ENCODE results near the gene CCDC12.

CCDC12 gene

GRCh38 chr3:46907271-46907670, 69.3 kb downstream of the CCDC12 start:
- no peak for DNase-seq (ENCODE audit: low read depth in 2 of 2)

GRCh38 chr3:46906471-46907058, 70.0 kb downstream of the CCDC12 start:
- DNase-seq (ENCODE audit: low read depth in 2 of 2) = no peak

GRCh38 chr3:46905661-46906451, 70.7 kb downstream of the CCDC12 start:
- no peak for DNase-seq (ENCODE audit: low read depth in 2 of 2)

GRCh38 chr3:46905213-46905560, 71.4 kb downstream of the CCDC12 start:
- no peak for DNase-seq (ENCODE audit: low read depth in 2 of 2)

- DNase-seq (ENCODE audit: low read depth in 2 of 2) = no peak
Measured at GRCh38 chr3:46904303-46905212, 72.0 kb downstream of the CCDC12 start.

- no peak for DNase-seq (ENCODE audit: low read depth in 2 of 2)
Measured at GRCh38 chr3:46903341-46904302, 72.9 kb downstream of the CCDC12 start.

- no peak for DNase-seq (ENCODE audit: low read depth in 2 of 2)
Measured at GRCh38 chr3:46902188-46902631, 74.3 kb downstream of the CCDC12 start.

- DNase-seq (ENCODE audit: low read depth in 2 of 2) = no peak
Measured at GRCh38 chr3:46901591-46902187, 74.9 kb downstream of the CCDC12 start.

- no peak for DNase-seq (ENCODE audit: low read depth in 2 of 2)
Measured at GRCh38 chr3:46901061-46901460, 75.5 kb downstream of the CCDC12 start.

GRCh38 chr3:46900356-46900755, 76.2 kb downstream of the CCDC12 start:
- DNase-seq (ENCODE audit: low read depth in 2 of 2) = no peak

GRCh38 chr3:46900007-46900292, 76.6 kb downstream of the CCDC12 start:
- no peak for DNase-seq (ENCODE audit: low read depth in 2 of 2)

- no peak for DNase-seq (ENCODE audit: low read depth in 2 of 2)
Measured at GRCh38 chr3:46899151-46900006, 77.2 kb downstream of the CCDC12 start.

- no peak for DNase-seq (ENCODE audit: low read depth in 2 of 2)
Measured at GRCh38 chr3:46898321-46899150, 78.0 kb downstream of the CCDC12 start.

GRCh38 chr3:46897829-46898320, 78.7 kb downstream of the CCDC12 start:
- no peak for DNase-seq (ENCODE audit: low read depth in 2 of 2)

GRCh38 chr3:46897031-46897430, 79.5 kb downstream of the CCDC12 start:
- no peak for DNase-seq (ENCODE audit: low read depth in 2 of 2)

GRCh38 chr3:46896386-46896785, 80.2 kb downstream of the CCDC12 start:
- DNase-seq (ENCODE audit: low read depth in 2 of 2) = no peak

GRCh38 chr3:46895761-46896160, 80.8 kb downstream of the CCDC12 start:
- no peak for DNase-seq (ENCODE audit: low read depth in 2 of 2)

- DNase-seq (ENCODE audit: low read depth in 2 of 2) = peak; percentile 58 to 66
Measured at GRCh38 chr3:46895204-46895660, 81.3 kb downstream of the CCDC12 start.

- DNase-seq (ENCODE audit: low read depth in 2 of 2) = no peak
Measured at GRCh38 chr3:46894256-46894655, 82.3 kb downstream of the CCDC12 start.
